ENCODE results near the gene VPS37B.

DNA sequence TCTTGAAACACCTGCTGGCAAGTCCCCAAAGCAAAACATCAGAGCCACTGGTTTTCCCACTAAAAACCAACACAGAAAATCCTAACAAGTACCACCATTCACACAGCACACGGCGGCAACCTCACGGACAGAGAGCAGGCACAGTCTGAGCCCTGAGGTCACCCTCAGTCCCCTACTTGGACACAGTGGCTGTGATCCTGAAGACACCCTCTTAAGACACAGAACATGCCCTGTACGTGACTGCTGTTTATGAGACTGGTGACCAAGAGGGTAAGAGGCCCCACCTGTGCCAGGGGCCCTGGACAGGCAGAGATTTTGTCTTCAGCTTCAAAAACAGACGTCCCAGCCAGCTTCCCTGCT lies 31.1 kb downstream of the VPS37B start:
- TF ChIP-seq, protein P1, sequence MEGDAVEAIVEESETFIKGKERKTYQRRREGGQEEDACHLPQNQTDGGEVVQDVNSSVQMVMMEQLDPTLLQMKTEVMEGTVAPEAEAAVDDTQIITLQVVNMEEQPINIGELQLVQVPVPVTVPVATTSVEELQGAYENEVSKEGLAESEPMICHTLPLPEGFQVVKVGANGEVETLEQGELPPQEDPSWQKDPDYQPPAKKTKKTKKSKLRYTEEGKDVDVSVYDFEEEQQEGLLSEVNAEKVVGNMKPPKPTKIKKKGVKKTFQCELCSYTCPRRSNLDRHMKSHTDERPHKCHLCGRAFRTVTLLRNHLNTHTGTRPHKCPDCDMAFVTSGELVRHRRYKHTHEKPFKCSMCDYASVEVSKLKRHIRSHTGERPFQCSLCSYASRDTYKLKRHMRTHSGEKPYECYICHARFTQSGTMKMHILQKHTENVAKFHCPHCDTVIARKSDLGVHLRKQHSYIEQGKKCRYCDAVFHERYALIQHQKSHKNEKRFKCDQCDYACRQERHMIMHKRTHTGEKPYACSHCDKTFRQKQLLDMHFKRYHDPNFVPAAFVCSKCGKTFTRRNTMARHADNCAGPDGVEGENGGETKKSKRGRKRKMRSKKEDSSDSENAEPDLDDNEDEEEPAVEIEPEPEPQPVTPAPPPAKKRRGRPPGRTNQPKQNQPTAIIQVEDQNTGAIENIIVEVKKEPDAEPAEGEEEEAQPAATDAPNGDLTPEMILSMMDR (IDR thresholded peaks at IDR 0.05), result no peak
- TF ChIP-seq POLR2A (IDR thresholded peaks at IDR 0.05), result no peak
